GM12878 (cell line): ENCODE data around the gene S100A16. TPM values are rescaled to one million over a fixed set of nuclear protein-coding genes. Genes with fewer than 3 reads are reported as not detected.

Source experiments
- ATAC-seq: fragments of 200-7000 bp; cut with Tn5 transposase; 3 replicates; pipeline ENCODE4 v1.9.1; 2020; ENCODE audit warnings: mild to moderate bottlenecking, moderate library complexity
- BruUV-seq: library from RNA; stranded (reverse); fragments of 400-500 nt; replicated peaks from 2 replicates; lab custom pipeline; 2021; lab: Mats Ljungman, UMichigan
- CTCF ChIA-PET: fragments of 300-600 bp; sonication (Branson Sonifier 250); formaldehyde crosslinking; extraction: SDS; loops from one replicate; lab custom pipeline; 2021; ENCODE audit warnings: inconsistent platforms; lab: Yijun Ruan, JAX
- POLR2A ChIA-PET: fragments of 350-600 bp; formaldehyde crosslinking; extraction: SDS; loops from one replicate; lab custom pipeline; 2021; ENCODE audit warnings: inconsistent platforms; lab: Charles Lee
- RAD21 ChIA-PET: fragments of 300-600 bp; sonication (Branson Sonifier 250); formaldehyde crosslinking; loops from one replicate; lab custom pipeline; 2023; ENCODE audit warnings: antibody characterized with exemption; ENCODE audit not compliant: unreplicated experiment; lab: Charles Lee
- SMC1A ChIA-PET: fragments of 300-600 bp; sonication (Branson Sonifier 250); formaldehyde crosslinking; loops from one replicate; lab custom pipeline; 2023; ENCODE audit not compliant: unreplicated experiment, uncharacterized antibody; lab: Charles Lee
- DNase-seq: peaks from one replicate; pipeline ENCODE4 v3.0.0-alpha.2; 2011; ENCODE audit warnings: low read depth, low spot score
- FAIRE-seq: peaks from 3 replicates; lab custom pipeline; 2011; peaks lifted over from hg19 to GRCh38; lab: Jason Lieb, UNC
- H2AFZ ChIP-seq: 2 replicates; pipeline ENCODE4 v1.6.0; 2011; ENCODE audit warnings: low read depth, low read length, control low read depth; ENCODE audit not compliant: control insufficient read depth
- H3K27ac ChIP-seq: 2 replicates; pipeline ENCODE4 v1.5.1; 2011; ENCODE audit warnings: control low read depth; ENCODE audit not compliant: control insufficient read depth, insufficient read depth
- H3K27me3 ChIP-seq, 2 experiments: replicated peaks in 1 of 2; 2 replicates each; pipeline versions ENCODE4 v1.6.0 to v1.6.1; 2011; ENCODE audit warnings: low read length in 1 of 2; ENCODE audit not compliant: control insufficient read depth in 2 of 2, insufficient read depth in 2 of 2
- H3K36me3 ChIP-seq, 2 experiments: 2 replicates each; pipeline ENCODE4 v1.5.1; 2011; ENCODE audit warnings: low read length in 1 of 2; ENCODE audit not compliant: control insufficient read depth in 2 of 2, insufficient read depth in 2 of 2
- H3K4me1 ChIP-seq: 2 replicates; pipeline ENCODE4 v1.6.1; 2011; ENCODE audit warnings: mild to moderate bottlenecking, low read length, moderate library complexity, mixed read lengths; ENCODE audit not compliant: control insufficient read depth, insufficient read depth
- H3K4me2 ChIP-seq: 2 replicates; pipeline ENCODE4 v1.6.0; 2011; ENCODE audit warnings: control low read depth; ENCODE audit not compliant: control insufficient read depth, insufficient read depth
- H3K4me3 ChIP-seq: fragments of 200-600 bp; sonication (generic); 2 replicates; pipeline ENCODE4 v1.5.1; 2016
- H3K79me2 ChIP-seq: 2 replicates; pipeline ENCODE4 v1.6.0; 2011; ENCODE audit warnings: low read length; ENCODE audit not compliant: control insufficient read depth, insufficient read depth
- H3K9ac ChIP-seq: 2 replicates; pipeline ENCODE4 v1.8.0; 2011; ENCODE audit warnings: low read length, control low read depth, mixed read lengths; ENCODE audit not compliant: control insufficient read depth, insufficient read depth
- H3K9me3 ChIP-seq: replicated peaks from 3 replicates; pipeline ENCODE4 v1.5.1; 2011; ENCODE audit warnings: mild to moderate bottlenecking, low read length; ENCODE audit not compliant: control insufficient read depth, insufficient read depth
- H4K20me1 ChIP-seq: 2 replicates; pipeline ENCODE4 v1.6.0; 2011; ENCODE audit not compliant: control insufficient read depth, insufficient read depth
- CBX5 ChIP-seq: sonication (generic); IDR thresholded peaks from 2 replicates; pipeline ENCODE4 v1.6.1; 2016; ENCODE audit warnings: low read depth, moderate library complexity, mild to moderate bottlenecking, inconsistent platforms
- CHD1 ChIP-seq: IDR thresholded peaks from 2 replicates; pipeline ENCODE4 v1.6.1; 2012; ENCODE audit warnings: low read depth, low read length, improper control_type of control experiment
- CHD4 ChIP-seq: fragments of 200-600 bp; sonication (generic); IDR thresholded peaks from 2 replicates; pipeline ENCODE4 v1.6.1; 2016; ENCODE audit warnings: mild to moderate bottlenecking
- FOS ChIP-seq: IDR thresholded peaks from 3 replicates; pipeline ENCODE4 v1.6.1; 2011; ENCODE audit warnings: borderline replicate concordance; ENCODE audit not compliant: insufficient read length; ENCODE audit errors: extremely low read depth
- MLLT1 ChIP-seq: fragments of 450-650 bp; IDR thresholded peaks from 2 replicates; pipeline ENCODE4 v1.6.1; 2016; ENCODE audit warnings: mild to moderate bottlenecking
- NBN ChIP-seq: fragments of 450-650 bp; IDR thresholded peaks from 2 replicates; pipeline ENCODE4 v1.6.1; 2016
- POLR2AphosphoS5 ChIP-seq: IDR thresholded peaks from 2 replicates; pipeline ENCODE4 v1.6.1; 2011; ENCODE audit warnings: mild to moderate bottlenecking, low read length, inconsistent platforms
- POU2F2 ChIP-seq: IDR thresholded peaks from 3 replicates; pipeline ENCODE4 v1.6.1; 2011; ENCODE audit warnings: low read depth, mild to moderate bottlenecking, low read length, borderline replicate concordance
- SUPT20H ChIP-seq: IDR thresholded peaks from 2 replicates; pipeline ENCODE4 v1.6.1; 2011; ENCODE audit warnings: low read depth, mild to moderate bottlenecking, low read length, moderate library complexity, borderline replicate concordance; ENCODE audit not compliant: control insufficient read depth
- ZBED1 ChIP-seq: IDR thresholded peaks from 2 replicates; pipeline ENCODE4 v1.6.1; 2016; ENCODE audit warnings: borderline replicate concordance
- ZNF274 ChIP-seq: IDR thresholded peaks from one replicate; pipeline ENCODE4 v1.8.0; 2011; ENCODE audit not compliant: insufficient read length, insufficient read depth
- ZNF622 ChIP-seq: fragments of 450-650 bp; IDR thresholded peaks from 2 replicates; pipeline ENCODE4 v1.6.1; 2017; ENCODE audit warnings: mild to moderate bottlenecking, inconsistent platforms
- WGBS: methylation state at CpG from one replicate; pipeline ENCODE4 v1.1.6; 2016; ENCODE audit warnings: low lambda C conversion rate; ENCODE audit not compliant: insufficient replicate concordance, insufficient coverage; ENCODE audit errors: missing lambda C conversion rate; 5-methylcytosine and 5-hydroxymethylcytosine counted together
- in situ Hi-C: fragments of 300-500 bp; cut with MboI; formaldehyde crosslinking; loops from 9 replicates; pipeline ENCODE4 v1.14.3; 2018; ENCODE audit warnings: mixed read lengths
- intact Hi-C: fragments of 100-400 bp; cut with micrococcal nuclease; formaldehyde crosslinking; loops from one replicate; pipeline ENCODE4 v1.14.2; 2022; ENCODE audit not compliant: unreplicated experiment
- polyA plus RNA-seq, 11 experiments: library from polyadenylated mRNA; depleted of rRNA in 4 of 11; unstranded in 6 of 11; stranded (reverse) in 5 of 11; fragments of >200 nt; fragmentation: Nextera tagmentation in 4 of 11; fragmentation: Illumina TruSeq in 1 of 11; extraction: Ambion mirVana in 4 of 11; extraction: Trizol in 1 of 11; gene quantifications; 1 replicate in 1 of 11; 2 replicates in 10 of 11; pipeline versions ENCODE4 v1.2.1 to v1.2.3, GENCODE V29; 2011 to 2016; ENCODE audit warnings: inconsistent platforms in 2 of 11, missing spikeins in 2 of 11, low read depth in 1 of 11
- total RNA-seq, 4 experiments: library from RNA; depleted of rRNA in 3 of 4; stranded (reverse); fragments of >200 nt in 3 of 4; fragmentation: Illumina TruSeq in 1 of 4; extraction: Trizol in 1 of 4; gene quantifications; 2 replicates each; pipeline versions ENCODE4 v1.2.1 to v1.2.3, GENCODE V29; 2013 to 2021
- TF ChIP-seq, protein P1 (sequence below): fragments of 450-650 bp; formaldehyde crosslinking; IDR thresholded peaks from 2 replicates; pipeline ENCODE4 v1.5.0; 2022; ENCODE audit warnings: mild to moderate bottlenecking, missing genetic modification characterization
- TF ChIP-seq, protein P2 (sequence below): fragments of 450-650 bp; IDR thresholded peaks from 2 replicates; pipeline ENCODE4 v1.6.1; 2017; ENCODE audit warnings: borderline replicate concordance

The S100A16 gene
- total and polyA plus RNA-seq, 10 of the 15 experiments (the other 5 are each of a cell fraction or from before 2014, with no cell fraction given): 0.14 to 0.51 (median 0.25) TPM; not detected in 6

GRCh38 chr1:153633754-153634665 lies 21.1 kb upstream of the S100A16 start, which contains the start of gene CHTOP:
Gene CHTOP (plus strand): TSS chr1:153634066. CDS start chr1:153636589, 2,523 bp downstream.
- Histone ChIP-seq H3K4me1 (peaks cover 6% of the 10 kb centered on the region), H4K20me1 (no peaks in the 10 kb centered on the region), H3K36me3 (peaks cover 1 to 23% of the 10 kb centered on the region in 2 experiments; a peak in 3 of 4 replicates), H3K9me3 (no peaks in the 10 kb centered on the region), H3K79me2 (peaks cover 31% of the 10 kb centered on the region), H3K27ac (peak within 1 kb of the TSS; percentile 98), H3K27me3 (no peaks in the 10 kb centered on the region), H3K4me2 (peak within 1 kb of the TSS; percentile 90), H3K9ac (peak within 1 kb of the TSS; percentile 97), H2AFZ (peak within 1 kb of the TSS; percentile 51), H3K4me3 (peak within 1 kb of the TSS; percentile 89)
- FAIRE-seq (peak; percentile 99), ATAC-seq (peak; percentile 96), DNase-seq (peak; percentile 95)
- in situ Hi-C loops: no loop called here
- POLR2A ChIA-PET: interaction anchor here (0.5 to 2.4 kb wide), 25 partner anchors 10 to 329 kb away, joined by 3 to 35 read pairs (median 4); partner anchors contain the start of genes INTS3, S100A4, S100A6 and SLC39A1
- intact Hi-C loops: loop anchor here (2.0 kb wide), 1 partner anchor 37 kb away; the partner anchor contains the start of gene ILF2
- RAD21 ChIA-PET: interaction anchor here (0.6 to 3.1 kb wide), 20 partner anchors 9 to 371 kb away, joined by 3 to 13 read pairs (median 4); partner anchors contain the start of genes INTS3, JTB, RAB13 and S100A6
- CTCF ChIA-PET: interaction anchor here (0.6 to 3.0 kb wide), 17 partner anchors 10 to 400 kb away, joined by 3 to 25 read pairs (median 5); partner anchors contain the start of genes ILF2 and S100A6
- BruUV-seq: TSS peak; percentile 88
- SMC1A ChIA-PET: interaction anchor here (0.6 to 3.0 kb wide), 21 partner anchors 10 to 354 kb away, joined by 3 to 29 read pairs (median 4); partner anchors contain the start of gene SNAPIN
- 2% methylated on average over 61 of the region's 65 CpGs for WGBS
- TF ChIP-seq ZNF622 (no peak), NBN (peak; percentile 98), POU2F2 (peak; percentile 70; the same call in 2 of the 3 replicates), ZNF274 (no peak), MLLT1 (peak; percentile 96), CBX5 (peak; percentile 84; the same call in 1 of the 2 replicates), ZBED1 (peak; percentile 47; the same call in 1 of the 2 replicates), FOS (no peak), SUPT20H (no peak), CHD1 (peak; percentile 94), CHD4 (no peak), POLR2AphosphoS5 (peak; percentile 99)
- TF ChIP-seq, protein P1, sequence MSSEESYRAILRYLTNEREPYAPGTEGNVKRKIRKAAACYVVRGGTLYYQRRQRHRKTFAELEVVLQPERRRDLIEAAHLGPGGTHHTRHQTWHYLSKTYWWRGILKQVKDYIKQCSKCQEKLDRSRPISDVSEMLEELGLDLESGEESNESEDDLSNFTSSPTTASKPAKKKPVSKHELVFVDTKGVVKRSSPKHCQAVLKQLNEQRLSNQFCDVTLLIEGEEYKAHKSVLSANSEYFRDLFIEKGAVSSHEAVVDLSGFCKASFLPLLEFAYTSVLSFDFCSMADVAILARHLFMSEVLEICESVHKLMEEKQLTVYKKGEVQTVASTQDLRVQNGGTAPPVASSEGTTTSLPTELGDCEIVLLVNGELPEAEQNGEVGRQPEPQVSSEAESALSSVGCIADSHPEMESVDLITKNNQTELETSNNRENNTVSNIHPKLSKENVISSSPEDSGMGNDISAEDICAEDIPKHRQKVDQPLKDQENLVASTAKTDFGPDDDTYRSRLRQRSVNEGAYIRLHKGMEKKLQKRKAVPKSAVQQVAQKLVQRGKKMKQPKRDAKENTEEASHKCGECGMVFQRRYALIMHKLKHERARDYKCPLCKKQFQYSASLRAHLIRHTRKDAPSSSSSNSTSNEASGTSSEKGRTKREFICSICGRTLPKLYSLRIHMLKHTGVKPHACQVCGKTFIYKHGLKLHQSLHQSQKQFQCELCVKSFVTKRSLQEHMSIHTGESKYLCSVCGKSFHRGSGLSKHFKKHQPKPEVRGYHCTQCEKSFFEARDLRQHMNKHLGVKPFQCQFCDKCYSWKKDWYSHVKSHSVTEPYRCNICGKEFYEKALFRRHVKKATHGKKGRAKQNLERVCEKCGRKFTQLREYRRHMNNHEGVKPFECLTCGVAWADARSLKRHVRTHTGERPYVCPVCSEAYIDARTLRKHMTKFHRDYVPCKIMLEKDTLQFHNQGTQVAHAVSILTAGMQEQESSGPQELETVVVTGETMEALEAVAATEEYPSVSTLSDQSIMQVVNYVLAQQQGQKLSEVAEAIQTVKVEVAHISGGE (CRISPR knock-in tag): no peak
- TF ChIP-seq, protein P2, sequence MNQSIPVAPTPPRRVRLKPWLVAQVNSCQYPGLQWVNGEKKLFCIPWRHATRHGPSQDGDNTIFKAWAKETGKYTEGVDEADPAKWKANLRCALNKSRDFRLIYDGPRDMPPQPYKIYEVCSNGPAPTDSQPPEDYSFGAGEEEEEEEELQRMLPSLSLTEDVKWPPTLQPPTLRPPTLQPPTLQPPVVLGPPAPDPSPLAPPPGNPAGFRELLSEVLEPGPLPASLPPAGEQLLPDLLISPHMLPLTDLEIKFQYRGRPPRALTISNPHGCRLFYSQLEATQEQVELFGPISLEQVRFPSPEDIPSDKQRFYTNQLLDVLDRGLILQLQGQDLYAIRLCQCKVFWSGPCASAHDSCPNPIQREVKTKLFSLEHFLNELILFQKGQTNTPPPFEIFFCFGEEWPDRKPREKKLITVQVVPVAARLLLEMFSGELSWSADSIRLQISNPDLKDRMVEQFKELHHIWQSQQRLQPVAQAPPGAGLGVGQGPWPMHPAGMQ: no peak
